Muscle layer of duodenum (tissue), 2 donors: ENCODE measurements around the gene FOXS1.
"Not testable (repeated sequence)": the region's sequence is repeated elsewhere in the genome, so short reads cannot be mapped to it uniquely, and the experiment has no call there.

Experiments
- H3K27ac ChIP-seq: one replicate; pipeline ENCODE4 v1.7.0; 2013; ENCODE audit warnings: mild to moderate bottlenecking, low read length
- H3K27me3 ChIP-seq: one replicate; pipeline ENCODE4 v1.7.0; 2013; ENCODE audit warnings: low read depth, mild to moderate bottlenecking, control low read depth, low read length
- H3K36me3 ChIP-seq, 2 donors: one replicate each; pipeline ENCODE4 v1.7.0; 2013; ENCODE audit warnings: low read length in 2 of 2, control low read depth in 1 of 2, mild to moderate bottlenecking in 1 of 2; ENCODE audit not compliant: insufficient read depth in 2 of 2, control insufficient read depth in 1 of 2
- H3K4me1 ChIP-seq, 2 donors: one replicate each; pipeline ENCODE4 v1.7.0; 2013; ENCODE audit warnings: low read length in 2 of 2, mild to moderate bottlenecking in 2 of 2, control low read depth in 1 of 2, moderate library complexity in 1 of 2; ENCODE audit not compliant: insufficient read depth in 2 of 2, control insufficient read depth in 1 of 2
- H3K4me3 ChIP-seq, 2 donors: one replicate each; pipeline ENCODE4 v1.7.0; 2013; ENCODE audit warnings: low read length in 2 of 2, low read depth in 1 of 2, mild to moderate bottlenecking in 1 of 2
- H3K9me3 ChIP-seq, 2 donors: one replicate each; pipeline ENCODE4 v1.7.0; 2013; ENCODE audit warnings: low read length in 2 of 2, control low read depth in 1 of 2, mild to moderate bottlenecking in 1 of 2; ENCODE audit not compliant: control insufficient read depth in 1 of 2
- donor health status: healthy.

The FOXS1 gene

GRCh38 chr20:31836853-31837608 lies 8.4 kb downstream of the FOXS1 start:
- Histone ChIP-seq H3K27me3 (no peaks in the 10 kb centered on the region), H3K27ac (no peak overlapping the region), H3K4me3 (no peak overlapping the region), H3K4me1 (peaks cover 6 to 20% of the 10 kb centered on the region in 2 donors), H3K9me3 (no peaks in the 10 kb centered on the region), H3K36me3 (no peaks in the 10 kb centered on the region)

GRCh38 chr20:31835977-31836852 lies 9.2 kb downstream of the FOXS1 start:
- H3K4me1 ChIP-seq: peaks cover 6 to 17% of the 10 kb centered on the region in 2 donors

GRCh38 chr20:31835554-31835953 lies 9.8 kb downstream of the FOXS1 start:
- no peak overlapping the region for H3K27ac ChIP-seq
- H3K36me3 ChIP-seq: no peaks in the 10 kb centered on the region
- H3K4me1 ChIP-seq: peaks cover 6 to 17% of the 10 kb centered on the region in 2 donors
- no peaks in the 10 kb centered on the region for H3K9me3 ChIP-seq
- H3K27me3 ChIP-seq: no peaks in the 10 kb centered on the region
- H3K4me3 ChIP-seq: no peak overlapping the region

More at GRCh38 chr20:31835977-31836852, 9.2 kb downstream of the FOXS1 start:
- H3K27ac ChIP-seq: no peak overlapping the region
- no peaks in the 10 kb centered on the region for H3K27me3 ChIP-seq
- no peak overlapping the region for H3K4me3 ChIP-seq
- no peaks in the 10 kb centered on the region for H3K9me3 ChIP-seq
- H3K36me3 ChIP-seq: no peaks in the 10 kb centered on the region

- H3K27ac ChIP-seq: no peak overlapping the region
Observed at GRCh38 chr20:31833931-31834521, 11.4 kb downstream of the FOXS1 start.

GRCh38 chr20:31833130-31833930 lies 12.1 kb downstream of the FOXS1 start:
- no peaks in the 10 kb centered on the region for H3K36me3 ChIP-seq
- H3K27ac ChIP-seq: no peak overlapping the region
- H3K4me1 ChIP-seq: peaks cover 6 to 17% of the 10 kb centered on the region in 2 donors

More at GRCh38 chr20:31833931-31834521, 11.4 kb downstream of the FOXS1 start:
- no peaks in the 10 kb centered on the region for H3K9me3 ChIP-seq
- no peak overlapping the region for H3K4me3 ChIP-seq
- H3K27me3 ChIP-seq: no peaks in the 10 kb centered on the region
- H3K36me3 ChIP-seq: no peaks in the 10 kb centered on the region
- peaks cover 6 to 17% of the 10 kb centered on the region in 2 donors for H3K4me1 ChIP-seq

GRCh38 chr20:31831771-31832306 lies 13.6 kb downstream of the FOXS1 start:
- H3K36me3 ChIP-seq: no peaks in the 10 kb centered on the region
- no peak overlapping the region for H3K4me3 ChIP-seq
- no peaks in the 10 kb centered on the region for H3K9me3 ChIP-seq
- H3K27me3 ChIP-seq: no peaks in the 10 kb centered on the region
- H3K4me1 ChIP-seq: peaks cover 6 to 12% of the 10 kb centered on the region in 2 donors
- H3K27ac ChIP-seq: no peak overlapping the region

More at GRCh38 chr20:31833130-31833930, 12.1 kb downstream of the FOXS1 start:
- no peaks in the 10 kb centered on the region for H3K27me3 ChIP-seq
- H3K4me3 ChIP-seq: no peak overlapping the region
- no peaks in the 10 kb centered on the region for H3K9me3 ChIP-seq

GRCh38 chr20:31831211-31831610 lies 14.2 kb downstream of the FOXS1 start:
- H3K27ac ChIP-seq: no peak overlapping the region
- peaks cover 1 to 6% of the 10 kb centered on the region in 2 donors for H3K4me1 ChIP-seq
- H3K9me3 ChIP-seq: no peaks in the 10 kb centered on the region
- H3K4me3 ChIP-seq: no peak overlapping the region
- H3K27me3 ChIP-seq: no peaks in the 10 kb centered on the region
- no peaks in the 10 kb centered on the region for H3K36me3 ChIP-seq

GRCh38 chr20:31830406-31830981 lies 14.9 kb downstream of the FOXS1 start:
- Histone ChIP-seq H3K27ac (no peak overlapping the region), H3K36me3 (no peaks in the 10 kb centered on the region), H3K9me3 (no peaks in the 10 kb centered on the region), H3K4me3 (no peak overlapping the region), H3K4me1 (no peaks in the 10 kb centered on the region), H3K27me3 (no peaks in the 10 kb centered on the region)

- no peaks in the 10 kb centered on the region for H3K4me1 ChIP-seq
- H3K27ac ChIP-seq: no peak overlapping the region
- no peaks in the 10 kb centered on the region for H3K27me3 ChIP-seq
- no peaks in the 10 kb centered on the region for H3K36me3 ChIP-seq
- H3K9me3 ChIP-seq: no peaks in the 10 kb centered on the region
- H3K4me3 ChIP-seq: no peak overlapping the region
Observed at GRCh38 chr20:31829731-31830130, 15.7 kb downstream of the FOXS1 start.

GRCh38 chr20:31828016-31828415 lies 17.4 kb downstream of the FOXS1 start:
- H3K4me1 ChIP-seq, H3K4me3 ChIP-seq, H3K27ac ChIP-seq, H3K36me3 ChIP-seq, H3K9me3 ChIP-seq, H3K27me3 ChIP-seq: not testable (repeated sequence)
